Urinary bladder (tissue), 4 donors: Measurements from ENCODE around the gene IL4I1. TPM values are rescaled to one million over a fixed set of nuclear protein-coding genes. Genes with fewer than 3 reads are reported as not detected.
"Not testable (repeated sequence)": the region's sequence is repeated elsewhere in the genome, so short reads cannot be mapped to it uniquely, and the experiment has no call there.

Experiments
- DNase-seq: peaks from one replicate; pipeline ENCODE4 v3.0.0-alpha.2; 2015; ENCODE audit errors: extremely low spot score
- H3K27ac ChIP-seq: one replicate; pipeline ENCODE4 v1.5.1; 2013; ENCODE audit warnings: low read depth, mild to moderate bottlenecking, moderate library complexity
- H3K36me3 ChIP-seq: one replicate; pipeline ENCODE4 v1.6.1; 2013; ENCODE audit warnings: mild to moderate bottlenecking, moderate library complexity; ENCODE audit not compliant: insufficient read depth
- H3K4me1 ChIP-seq: one replicate; pipeline ENCODE4 v1.6.1; 2013; ENCODE audit warnings: mild to moderate bottlenecking, moderate library complexity; ENCODE audit not compliant: insufficient read depth
- H3K4me3 ChIP-seq: one replicate; pipeline ENCODE4 v1.5.1; 2013; ENCODE audit warnings: low read depth, low read length
- WGBS: extraction: QIAGEN DNeasy Blood & Tissue Kit; methylation state at CpG from one replicate; pipeline ENCODE4 v1.1.7; 2013; 5-methylcytosine and 5-hydroxymethylcytosine counted together
- polyA plus RNA-seq: library from polyadenylated mRNA; stranded (reverse); fragments of 200-250 nt; gene quantifications from one replicate; pipeline ENCODE4 v1.2.3, GENCODE V29; 2013
- total RNA-seq: library from RNA; depleted of rRNA; stranded (reverse); fragments of >200 nt; gene quantifications from one replicate; pipeline ENCODE4 v1.2.3, GENCODE V29; 2014
- donor health status: healthy with polysubstance abuse.
- donor health status: healthy.

Gene IL4I1
- total and polyA plus RNA-seq, 2 donors, result 0.58 to 1.4 TPM

- Histone ChIP-seq H3K4me3 (peak overlapping the region; percentile 80), H3K27ac (peak overlapping the region; percentile 94), H3K4me1 (no peaks in the 10 kb centered on the region), H3K36me3 (no peaks in the 10 kb centered on the region)
- DNase-seq, result peak; percentile 84
- WGBS, result 4% methylated on average over 43 of the region's 43 CpGs
Observed at GRCh38 chr19:49929611-49930482, 33.2 kb upstream of the IL4I1 start.

DNA sequence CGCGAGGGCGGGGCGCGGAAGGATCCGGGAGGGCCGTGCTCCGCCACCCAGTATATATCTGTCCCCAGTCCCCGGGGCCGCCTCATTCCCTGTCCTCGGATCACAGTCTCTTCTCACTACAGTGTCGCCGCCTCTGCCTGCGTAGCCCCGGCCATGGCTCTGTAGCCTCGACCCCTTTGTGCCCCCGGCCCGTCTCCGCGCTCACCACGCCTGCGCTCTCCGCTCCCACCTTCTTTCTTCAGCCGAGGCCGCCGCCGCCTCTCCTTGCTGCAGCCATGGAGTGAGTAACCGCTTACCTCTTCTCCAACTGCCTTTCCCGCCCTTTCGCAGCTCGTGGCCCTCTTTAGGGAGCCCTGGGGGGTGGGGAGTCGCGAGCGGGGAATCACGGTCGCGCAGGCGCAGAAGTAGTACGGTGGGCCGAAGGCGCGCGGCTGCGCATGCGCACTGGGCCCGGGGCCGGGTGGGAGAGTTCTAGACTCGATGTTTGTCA lies 32.5 kb upstream of the IL4I1 start, which contains the start of the genes ATF5 and NUP62:
Gene ATF5, plus strand, starts transcription at position 85 of the 490 bp plus-strand sequence. CDS start 1,646 bp downstream, outside the sequence.
Gene NUP62, minus strand, starts transcription at position 384 of the 490 bp plus-strand sequence. CDS start 19,697 bp downstream, outside the sequence.
- Histone ChIP-seq H3K4me3 (peak within 1 kb of the TSS; percentile 80), H3K27ac (peak within 1 kb of the TSS; percentile 94), H3K36me3 (no peaks in the 10 kb centered on the region), H3K4me1 (no peaks in the 10 kb centered on the region)
- under 1% methylated on average over 48 of the region's 48 CpGs for WGBS
- DNase-seq, result peak; percentile 82

GRCh38 chr19:49927526-49928264 lies 31.0 kb upstream of the IL4I1 start:
- Histone ChIP-seq H3K36me3 (no peaks in the 10 kb centered on the region), H3K27ac (no peak overlapping the region), H3K4me3 (no peak overlapping the region), H3K4me1 (no peaks in the 10 kb centered on the region)
- DNase-seq, result no peak
- 82% methylated on average over 14 of the region's 14 CpGs for WGBS

DNA sequence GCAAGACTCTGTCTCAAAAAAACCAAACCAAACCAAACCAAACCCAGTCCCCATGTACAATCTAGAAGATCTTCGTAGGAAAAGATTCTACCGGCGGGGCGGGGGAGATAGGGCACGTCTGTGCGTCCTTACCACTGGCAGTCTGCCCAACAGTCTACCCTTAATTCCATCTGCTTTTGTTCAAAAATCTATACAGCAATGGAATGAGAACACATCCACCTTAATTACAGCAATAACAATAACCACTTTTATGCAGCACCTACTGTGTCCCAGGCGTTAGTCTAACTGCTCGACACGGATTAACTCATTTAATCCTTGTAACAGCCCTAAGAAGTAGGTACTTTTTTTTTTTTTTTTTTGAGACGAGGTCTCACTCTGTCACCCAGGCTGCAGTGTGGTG lies 29.8 kb upstream of the IL4I1 start:
- Histone ChIP-seq H3K27ac (no peak overlapping the region), H3K4me3 (no peak overlapping the region), H3K4me1 (no peaks in the 10 kb centered on the region), H3K36me3 (no peaks in the 10 kb centered on the region)
- WGBS, result 89% methylated on average over 10 of the region's 10 CpGs
- no peak for DNase-seq

DNA sequence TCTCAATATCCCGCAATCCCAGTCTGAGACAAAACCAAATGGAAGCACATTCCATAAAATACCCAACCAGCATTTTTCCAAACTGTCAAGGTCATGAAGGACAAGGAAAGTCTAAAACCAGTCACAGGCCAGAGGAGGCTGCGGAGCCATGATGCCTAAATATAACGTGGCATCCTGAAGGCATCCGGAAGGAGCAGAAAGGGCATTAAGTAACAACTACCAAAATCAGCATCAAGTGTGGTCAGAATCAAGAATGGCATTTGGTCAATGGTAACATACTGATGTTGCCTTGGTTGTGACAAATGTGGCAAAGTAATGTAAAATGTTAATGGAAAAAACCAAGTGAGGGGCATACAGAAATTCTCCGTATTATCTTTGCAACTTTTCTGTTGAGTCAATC lies 28.8 kb upstream of the IL4I1 start:
- Histone ChIP-seq H3K4me1 (no peaks in the 10 kb centered on the region), H3K27ac (no peak overlapping the region), H3K36me3 (no peaks in the 10 kb centered on the region), H3K4me3 (no peak overlapping the region)
- WGBS, result 97% methylated on average over 5 of the region's 5 CpGs
- DNase-seq, result no peak

GRCh38 chr19:49924881-49925210 lies 28.2 kb upstream of the IL4I1 start:
- not testable (repeated sequence) for H3K36me3 ChIP-seq, H3K27ac ChIP-seq, DNase-seq, H3K4me1 ChIP-seq, H3K4me3 ChIP-seq
- WGBS, result 92% methylated on average over 13 of the region's 13 CpGs

- no peak for DNase-seq
- Histone ChIP-seq H3K4me3 (no peak overlapping the region), H3K36me3 (no peaks in the 10 kb centered on the region), H3K27ac (no peak overlapping the region), H3K4me1 (no peaks in the 10 kb centered on the region)
- 73% methylated on average over 25 of the region's 25 CpGs for WGBS
Observed at GRCh38 chr19:49924004-49924880, 27.6 kb upstream of the IL4I1 start.

DNA sequence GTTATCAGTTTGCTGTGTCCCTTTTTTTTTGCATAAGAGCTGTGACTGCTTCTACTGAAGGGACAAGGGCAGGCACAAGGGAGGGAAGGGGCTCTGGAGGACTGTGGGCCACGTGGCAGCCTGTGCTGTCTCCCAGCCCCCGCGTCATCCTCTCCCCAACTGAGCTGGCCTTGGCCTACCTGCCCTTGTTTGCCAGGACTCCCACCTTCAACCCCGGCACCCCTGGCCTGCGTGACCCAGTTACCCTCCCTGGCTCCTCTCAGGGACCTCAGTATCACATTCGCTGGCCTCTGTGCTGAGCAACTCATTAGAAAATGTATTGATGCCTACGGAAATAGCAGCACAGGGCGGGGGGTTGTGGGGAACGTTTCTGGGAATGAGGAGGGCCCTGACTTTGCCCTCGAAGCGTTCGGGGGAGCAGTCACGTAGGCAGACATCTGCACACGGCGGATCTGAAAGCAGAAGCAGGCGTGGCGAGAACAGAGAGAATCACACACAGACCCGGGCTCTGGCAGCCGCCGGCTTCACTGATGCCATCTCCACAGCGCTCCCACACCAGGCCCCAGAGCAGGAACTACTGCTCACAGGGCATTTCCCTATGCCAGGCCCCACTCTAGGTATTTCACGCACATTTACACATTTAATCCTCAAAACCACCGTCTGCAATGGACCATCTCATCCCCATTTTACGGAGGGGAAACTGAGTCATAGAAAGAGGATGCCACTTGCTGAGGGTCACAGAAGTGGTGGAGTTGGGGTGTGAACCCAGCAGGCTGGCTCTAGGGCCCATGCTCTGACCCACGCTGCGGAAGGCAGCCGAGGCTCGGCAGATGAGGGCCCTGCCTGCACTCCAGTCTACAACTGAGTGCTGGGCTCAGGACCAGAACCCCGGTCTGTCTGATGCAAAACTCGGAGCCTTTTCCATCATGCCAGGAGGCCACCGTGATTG lies 26.6 kb upstream of the IL4I1 start:
- Histone ChIP-seq H3K36me3 (no peaks in the 10 kb centered on the region), H3K4me1 (no peaks in the 10 kb centered on the region), H3K27ac (no peak overlapping the region), H3K4me3 (no peak overlapping the region)
- 87% methylated on average over 31 of the region's 31 CpGs for WGBS
- no peak for DNase-seq

GRCh38 chr19:49921871-49922795 lies 25.4 kb upstream of the IL4I1 start:
- Histone ChIP-seq H3K27ac (no peak overlapping the region), H3K4me3 (no peak overlapping the region), H3K36me3 (no peaks in the 10 kb centered on the region), H3K4me1 (no peaks in the 10 kb centered on the region)
- no peak for DNase-seq
- 85% methylated on average over 22 of the region's 22 CpGs for WGBS

- DNase-seq, result no peak
- H3K27ac ChIP-seq, result no peak overlapping the region
- no peak overlapping the region for H3K4me3 ChIP-seq
- no peaks in the 10 kb centered on the region for H3K36me3 ChIP-seq
- no peaks in the 10 kb centered on the region for H3K4me1 ChIP-seq
- 93% methylated on average over 24 of the region's 24 CpGs for WGBS
Observed at GRCh38 chr19:49920624-49921363, 24.1 kb upstream of the IL4I1 start.

- no peak overlapping the region for H3K4me3 ChIP-seq
- no peaks in the 10 kb centered on the region for H3K36me3 ChIP-seq
- WGBS, result 95% methylated on average over 8 of the region's 8 CpGs
- no peak overlapping the region for H3K27ac ChIP-seq
- DNase-seq, result no peak
- no peaks in the 10 kb centered on the region for H3K4me1 ChIP-seq
Observed at GRCh38 chr19:49918089-49918488, 21.4 kb upstream of the IL4I1 start.
